NCI-H1105 (cell line): ENCODE measurements around the gene PRKAG3.
A peak's percentile ranks its signal among the peaks of the same experiment; 100 is the strongest.

ENCODE experiments used
- DNase-seq: peaks from one replicate; lab custom pipeline; 2025; lab: John Stamatoyannopoulos, UW

Gene PRKAG3

GRCh38 chr2:218839430-218839829, 7.8 kb upstream of the PRKAG3 start:
- no peak for DNase-seq

GRCh38 chr2:218837495-218837894, 5.9 kb upstream of the PRKAG3 start:
- no peak for DNase-seq

- DNase-seq = no peak
These were observed 3.1 kb upstream of the PRKAG3 start for GRCh38 chr2:218834685-218835084.

GRCh38 chr2:218833023-218833609, 1.5 kb upstream of the PRKAG3 start:
- DNase-seq = no peak

GRCh38 chr2:218832520-218832919, 917 bp upstream of the PRKAG3 start:
- no peak for DNase-seq

GRCh38 chr2:218832081-218832480, 478 bp upstream of the PRKAG3 start:
- no peak for DNase-seq

- DNase-seq = no peak
These were observed 887 bp downstream of the PRKAG3 start for GRCh38 chr2:218830526-218831306.

- DNase-seq = peak; percentile 1
These were observed 1.6 kb downstream of the PRKAG3 start for GRCh38 chr2:218829868-218830451.

GRCh38 chr2:218828477-218828778, 3.2 kb downstream of the PRKAG3 start:
- DNase-seq = no peak

- DNase-seq = no peak
These were observed 3.7 kb downstream of the PRKAG3 start for GRCh38 chr2:218827701-218828476.

GRCh38 chr2:218826791-218827190, 4.8 kb downstream of the PRKAG3 start:
- DNase-seq = no peak

- no peak for DNase-seq
These were observed 7.6 kb downstream of the PRKAG3 start for GRCh38 chr2:218824004-218824403.

GRCh38 chr2:218823196-218823855, 8.3 kb downstream of the PRKAG3 start:
- no peak for DNase-seq

- no peak for DNase-seq
These were observed 9.0 kb downstream of the PRKAG3 start for GRCh38 chr2:218822622-218823021.

- DNase-seq = no peak
These were observed 9.9 kb downstream of the PRKAG3 start for GRCh38 chr2:218821605-218822211.

- no peak for DNase-seq
These were observed 10.7 kb downstream of the PRKAG3 start for GRCh38 chr2:218820746-218821369.

GRCh38 chr2:218819093-218819492, 12.5 kb downstream of the PRKAG3 start:
- DNase-seq = no peak

GRCh38 chr2:218816561-218817011, 15.0 kb downstream of the PRKAG3 start:
- no peak for DNase-seq

GRCh38 chr2:218815649-218816048, 16.0 kb downstream of the PRKAG3 start:
- no peak for DNase-seq

GRCh38 chr2:218815244-218815637, 16.4 kb downstream of the PRKAG3 start:
- no peak for DNase-seq

GRCh38 chr2:218814540-218815243, 16.9 kb downstream of the PRKAG3 start:
- no peak for DNase-seq
